ENCODE data around the gene UBE2L6. TPM values are rescaled to one million over a fixed set of nuclear protein-coding genes. Genes with fewer than 3 reads are reported as not detected.

Gene UBE2L6
- total and polyA plus RNA-seq, 7 donors, result 5.3 to 24.7 (median 9.9) TPM

GRCh38 chr11:57566905-57567514 lies 462 bp downstream of the UBE2L6 start:
- Histone ChIP-seq H3K27me3 (ENCODE audit: insufficient read depth in 3 of 3, low read length in 2 of 3) (peaks cover 0 to 21% (median 0%) of the 10 kb centered on the region in 3 donors), H3K27ac (peak overlapping the region; percentile 2), H3K36me3 (ENCODE audit: insufficient read depth in 1 of 2, low read depth in 1 of 2) (no peaks in the 10 kb centered on the region), H3K4me3 (peak overlapping the region; percentile 71), H3K9me3 (no peaks in the 10 kb centered on the region), H3K4me1 (peaks cover 6% of the 10 kb centered on the region)
- DNase-seq (no peak), ATAC-seq (peak in 3 of 4 donors; percentile 7 to 21 (median 9))
- intact Hi-C loops (cut with DNase I), result loop anchor here in 1 of 2 donors (5.0 kb wide), 1 partner anchor 75 kb away; no protein-coding TSS in a partner anchor
- TF ChIP-seq CTCF (IDR thresholded peaks at IDR 0.05), result no peak
- 15 to 21% (median 19%) methylated on average over 15 of the region's 15 CpGs for WGBS, 3 donors

GRCh38 chr11:57566005-57566904 lies 1.2 kb downstream of the UBE2L6 start:
- intact Hi-C loops (cut with DNase I), result loop anchor here in 1 of 2 donors (5.0 kb wide), 1 partner anchor 76 kb away; no protein-coding TSS in a partner anchor
- peak overlapping the region; percentile 71 for H3K4me3 ChIP-seq
- H3K36me3 ChIP-seq (ENCODE audit: insufficient read depth in 1 of 2, low read depth in 1 of 2), result no peaks in the 10 kb centered on the region
- DNase-seq (no peak), ATAC-seq (peak in 1 of 4 donors; percentile 31)
- H3K27ac ChIP-seq, result peak overlapping the region; percentile 60
- peaks cover 0 to 21% (median 0%) of the 10 kb centered on the region in 3 donors for H3K27me3 ChIP-seq (ENCODE audit: insufficient read depth in 3 of 3, low read length in 2 of 3)
- no peaks in the 10 kb centered on the region for H3K9me3 ChIP-seq
- 10 to 21% (median 13%) methylated on average over 4 of the region's 4 CpGs for WGBS, 3 donors
- H3K4me1 ChIP-seq, result peaks cover 6% of the 10 kb centered on the region
- no peak for TF ChIP-seq CTCF (IDR thresholded peaks at IDR 0.05)

- H3K4me1 ChIP-seq, result peaks cover 6% of the 10 kb centered on the region
- H3K4me3 ChIP-seq, result no peak overlapping the region
- intact Hi-C loops (cut with DNase I), result no loop called here
- WGBS, 3 donors, result 62 to 66% (median 65%) methylated on average over 4 of the region's 4 CpGs
- peaks cover 0 to 16% of the 10 kb centered on the region in 2 donors for H3K36me3 ChIP-seq (ENCODE audit: insufficient read depth in 1 of 2, low read depth in 1 of 2)
- no peak for DNase-seq
- H3K27me3 ChIP-seq (ENCODE audit: insufficient read depth in 3 of 3, low read length in 2 of 3), result no peaks in the 10 kb centered on the region
- no peaks in the 10 kb centered on the region for H3K9me3 ChIP-seq
- TF ChIP-seq CTCF (IDR thresholded peaks at IDR 0.05), result no peak
- no peak overlapping the region for H3K27ac ChIP-seq
- ATAC-seq, result no peak
Observed at GRCh38 chr11:57562596-57562995, 4.9 kb downstream of the UBE2L6 start.

GRCh38 chr11:57560146-57560545 lies 7.3 kb downstream of the UBE2L6 start:
- H3K4me1 ChIP-seq, result no peaks in the 10 kb centered on the region
- no peak overlapping the region for H3K27ac ChIP-seq
- DNase-seq (no peak), ATAC-seq (no peak)
- WGBS, 3 donors, result 89 to 92% (median 90%) methylated on average over 4 of the region's 4 CpGs
- H3K27me3 ChIP-seq (ENCODE audit: insufficient read depth in 3 of 3, low read length in 2 of 3), result no peaks in the 10 kb centered on the region
- no peak overlapping the region for H3K4me3 ChIP-seq
- no peaks in the 10 kb centered on the region for H3K9me3 ChIP-seq
- peaks cover 0 to 24% of the 10 kb centered on the region in 2 donors for H3K36me3 ChIP-seq (ENCODE audit: insufficient read depth in 1 of 2, low read depth in 1 of 2)
- TF ChIP-seq CTCF (IDR thresholded peaks at IDR 0.05), result no peak
- intact Hi-C loops (cut with DNase I), result no loop called here
